Fibroblast of villous mesenchyme (primary cell): ENCODE data around the gene ZBTB8A. TPM values are rescaled to one million over a fixed set of nuclear protein-coding genes. Genes with fewer than 3 reads are reported as not detected.
A peak's percentile ranks its signal among the peaks of the same experiment; 100 is the strongest.

Source experiments
- DNase-seq: peaks from one replicate; pipeline ENCODE4 v3.0.0-alpha.2; 2010; ENCODE audit warnings: low read depth
- H3K4me3 ChIP-seq: 2 replicates; pipeline ENCODE4 v1.5.1; 2011; ENCODE audit warnings: low read depth, mild to moderate bottlenecking, low read length
- CTCF ChIP-seq: IDR thresholded peaks from 2 replicates; pipeline ENCODE4 v1.5.1; 2012; ENCODE audit warnings: low read depth, mild to moderate bottlenecking, low read length; ENCODE audit not compliant: insufficient read depth
- total RNA-seq: library from RNA; depleted of rRNA; stranded (reverse); fragments of >200 nt; gene quantifications from 2 replicates; pipeline ENCODE4 v1.2.3, GENCODE V29; 2012

ZBTB8A gene
- total RNA-seq, 1 donor, result 5.6 TPM

DNA sequence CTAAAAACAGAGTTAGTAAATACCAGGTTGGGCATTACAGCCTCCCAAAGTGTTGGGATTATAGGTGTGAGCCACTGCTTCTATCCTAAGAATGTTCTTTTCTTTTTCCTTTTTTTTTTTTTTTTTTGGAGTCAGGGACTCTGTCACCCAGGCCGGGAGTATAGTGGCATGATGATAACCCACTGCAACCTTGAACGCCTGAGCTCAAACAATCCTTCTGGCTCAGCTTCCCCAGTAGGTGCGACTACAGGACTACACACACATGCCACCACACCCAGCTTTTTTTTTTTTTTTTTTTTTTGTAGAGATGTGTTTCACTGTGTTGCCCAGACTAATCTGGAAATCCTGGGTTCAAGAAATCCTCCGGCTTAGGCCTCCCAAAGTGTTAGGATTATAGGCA lies 105.2 kb downstream of the ZBTB8A start:
- DNase-seq, result no peak
- no peak for TF ChIP-seq CTCF
- H3K4me3 ChIP-seq, result no peak overlapping the region

- DNase-seq, result no peak
- no peak for TF ChIP-seq CTCF
- no peak overlapping the region for H3K4me3 ChIP-seq
These were observed 108.3 kb downstream of the ZBTB8A start for GRCh38 chr1:32647308-32648134.

- H3K4me3 ChIP-seq, result peak within 1 kb of the TSS; percentile 92
- TF ChIP-seq CTCF, result no peak
- DNase-seq, result peak; percentile 94
These were observed 111.1 kb downstream of the ZBTB8A start, which contains the start of gene ZBTB8OS for GRCh38 chr1:32650248-32650751. ZBTB8OS (minus strand) TSS chr1:32650550; CDS start chr1:32650529, 21 bp downstream.

- peak within 1 kb of the TSS; percentile 92 for H3K4me3 ChIP-seq
- DNase-seq, result peak; percentile 98
- no peak for TF ChIP-seq CTCF
These were observed 111.7 kb downstream of the ZBTB8A start, which contains the start of gene RBBP4 for GRCh38 chr1:32650752-32651460. RBBP4 (plus strand) TSS chr1:32651208; CDS start chr1:32651307, 99 bp downstream.

- TF ChIP-seq CTCF, result no peak
These were observed 112.3 kb downstream of the ZBTB8A start for GRCh38 chr1:32651461-32652073.

DNA sequence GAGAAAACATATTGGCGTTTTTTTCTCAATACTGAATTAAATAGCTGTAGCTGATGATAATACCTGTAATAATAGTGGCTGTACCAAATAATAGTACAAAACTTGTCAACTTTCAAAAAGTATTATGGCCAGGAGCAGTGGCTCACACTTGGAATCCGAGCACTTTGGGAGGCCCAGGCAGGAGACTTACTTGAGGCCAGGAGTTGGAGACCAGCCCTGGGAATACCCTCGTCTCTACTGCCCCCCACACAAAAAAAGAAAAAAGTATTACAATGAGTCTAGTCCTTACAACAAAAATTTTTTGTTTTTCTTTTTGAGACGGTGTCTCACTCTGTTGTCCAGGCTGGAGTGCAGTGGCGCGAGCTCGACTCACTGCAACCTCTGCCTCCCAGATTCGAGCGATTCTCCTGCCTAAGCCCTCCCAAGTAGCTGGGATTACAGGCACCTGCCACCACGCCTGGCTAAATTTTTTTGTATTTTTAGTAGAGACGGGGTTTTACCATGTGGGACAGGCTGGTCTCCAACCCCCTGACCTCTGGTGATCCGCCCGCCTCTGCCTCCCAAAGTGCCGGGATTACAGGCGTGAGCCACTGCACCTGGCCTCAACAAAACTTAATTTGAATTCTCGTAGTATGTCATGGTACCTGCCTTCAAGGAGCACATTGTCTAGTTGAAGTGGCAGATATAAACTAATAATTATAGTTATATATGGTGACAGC lies 113.2 kb downstream of the ZBTB8A start:
- DNase-seq, result no peak
- peak overlapping the region; percentile 73 for H3K4me3 ChIP-seq
- TF ChIP-seq CTCF, result no peak

More at GRCh38 chr1:32651461-32652073, 112.3 kb downstream of the ZBTB8A start:
- H3K4me3 ChIP-seq, result peak overlapping the region; percentile 73
- no peak for DNase-seq
